Fibroblast of skin of right biceps (primary cell): ENCODE results near the gene LILRA2.
"Not testable (repeated sequence)": the region's sequence is repeated elsewhere in the genome, so short reads cannot be mapped to it uniquely, and the experiment has no call there.

Experiments used
- DNase-seq: peaks from one replicate; pipeline ENCODE4 v3.0.0-alpha.2; 2013

The LILRA2 gene

GRCh38 chr19:54573330-54573872 is at the start of gene LILRA2:
Gene LILRA2 (plus strand): TSS chr19:54573790. CDS start chr19:54573879, 89 bp downstream.
- DNase-seq = no peak

- DNase-seq = no peak
These were observed 48.0 kb upstream of the LILRA2 start for GRCh38 chr19:54525636-54526035.

- DNase-seq = no peak
These were observed 46.6 kb upstream of the LILRA2 start for GRCh38 chr19:54526972-54527371.

GRCh38 chr19:54530866-54531265 is 42.7 kb upstream of the LILRA2 start:
- no peak for DNase-seq

GRCh38 chr19:54532528-54532927 is 41.1 kb upstream of the LILRA2 start:
- DNase-seq = no peak

GRCh38 chr19:54533476-54533875 is 40.1 kb upstream of the LILRA2 start:
- DNase-seq = no peak

- DNase-seq = no peak
These were observed 39.4 kb upstream of the LILRA2 start for GRCh38 chr19:54534156-54534555.

GRCh38 chr19:54535601-54536000 is 38.0 kb upstream of the LILRA2 start:
- DNase-seq = no peak

GRCh38 chr19:54536956-54537355 is 36.6 kb upstream of the LILRA2 start:
- no peak for DNase-seq

- DNase-seq = no peak
These were observed 31.9 kb upstream of the LILRA2 start for GRCh38 chr19:54541712-54542111.

GRCh38 chr19:54548806-54549205 is 24.8 kb upstream of the LILRA2 start:
- no peak for DNase-seq

- no peak for DNase-seq
These were observed 24.4 kb upstream of the LILRA2 start for GRCh38 chr19:54549224-54549623.

- no peak for DNase-seq
These were observed 22.3 kb upstream of the LILRA2 start for GRCh38 chr19:54551293-54551692.

- DNase-seq = no peak
These were observed 21.4 kb upstream of the LILRA2 start for GRCh38 chr19:54551950-54552912.

- no peak for DNase-seq
These were observed 20.7 kb upstream of the LILRA2 start for GRCh38 chr19:54552913-54553310.

- no peak for DNase-seq
These were observed 19.6 kb upstream of the LILRA2 start for GRCh38 chr19:54554006-54554405.

- no peak for DNase-seq
These were observed 18.7 kb upstream of the LILRA2 start for GRCh38 chr19:54554896-54555295.

GRCh38 chr19:54556194-54556593 is 17.4 kb upstream of the LILRA2 start:
- DNase-seq = no peak

GRCh38 chr19:54558339-54558738 is 15.3 kb upstream of the LILRA2 start:
- DNase-seq = no peak

- DNase-seq = no peak
These were observed 12.7 kb upstream of the LILRA2 start for GRCh38 chr19:54560881-54561385.

GRCh38 chr19:54561840-54562239 is 11.8 kb upstream of the LILRA2 start:
- no peak for DNase-seq

- DNase-seq = not testable (repeated sequence)
These were observed 10.4 kb upstream of the LILRA2 start for GRCh38 chr19:54563206-54563605.

- no peak for DNase-seq
These were observed 3.3 kb upstream of the LILRA2 start for GRCh38 chr19:54570316-54570715.
